HepG2 (cell line): ENCODE results near the gene ZC3H14.

Source experiments
- HDAC2 ChIP-seq: sonication (generic); formaldehyde crosslinking; IDR thresholded peaks from 2 replicates; pipeline ENCODE4 v1.4.0; 2020; ENCODE audit warnings: missing genetic modification reagents
- MEF2D ChIP-seq: sonication (generic); formaldehyde crosslinking; IDR thresholded peaks from 2 replicates; pipeline ENCODE4 v1.5.1; 2020; ENCODE audit warnings: mild to moderate bottlenecking, missing genetic modification reagents
- POLR2A ChIP-seq, 2 experiments: IDR thresholded peaks; 2 replicates each; pipeline ENCODE4 v1.6.1; 2011; ENCODE audit warnings: low read depth in 2 of 2, low read length in 2 of 2, mild to moderate bottlenecking in 1 of 2, moderate library complexity in 1 of 2; ENCODE audit not compliant: insufficient read depth in 1 of 2
- TF ChIP-seq, protein P1 (sequence below): sonication (generic); formaldehyde crosslinking; IDR thresholded peaks from 2 replicates; pipeline ENCODE4 v1.4.0; 2020; ENCODE audit warnings: mild to moderate bottlenecking, missing genetic modification reagents

DNA sequence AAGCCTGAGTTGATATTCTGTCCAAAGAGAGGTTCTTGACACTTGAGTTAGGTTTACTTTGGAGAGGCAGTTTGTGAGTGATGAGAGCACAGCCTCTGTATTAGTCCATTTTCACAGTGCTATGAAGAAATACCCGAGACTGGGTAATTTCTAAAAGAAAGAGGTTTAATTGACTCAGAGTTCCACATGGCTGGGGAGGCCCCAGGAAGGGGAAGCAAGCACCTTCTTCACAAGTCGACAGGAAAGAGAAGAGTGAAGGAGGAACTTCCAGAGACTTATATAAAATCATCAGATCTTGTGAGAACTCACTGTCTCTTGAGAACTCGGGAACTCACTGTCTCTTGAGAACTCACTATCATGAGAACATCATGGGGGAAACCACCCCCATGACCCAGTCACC lies 5.4 kb downstream of the ZC3H14 start:
- no peak for TF ChIP-seq MEF2D (CRISPR knock-in tag)
- TF ChIP-seq HDAC2 (CRISPR knock-in tag), result no peak
- TF ChIP-seq, protein P1, sequence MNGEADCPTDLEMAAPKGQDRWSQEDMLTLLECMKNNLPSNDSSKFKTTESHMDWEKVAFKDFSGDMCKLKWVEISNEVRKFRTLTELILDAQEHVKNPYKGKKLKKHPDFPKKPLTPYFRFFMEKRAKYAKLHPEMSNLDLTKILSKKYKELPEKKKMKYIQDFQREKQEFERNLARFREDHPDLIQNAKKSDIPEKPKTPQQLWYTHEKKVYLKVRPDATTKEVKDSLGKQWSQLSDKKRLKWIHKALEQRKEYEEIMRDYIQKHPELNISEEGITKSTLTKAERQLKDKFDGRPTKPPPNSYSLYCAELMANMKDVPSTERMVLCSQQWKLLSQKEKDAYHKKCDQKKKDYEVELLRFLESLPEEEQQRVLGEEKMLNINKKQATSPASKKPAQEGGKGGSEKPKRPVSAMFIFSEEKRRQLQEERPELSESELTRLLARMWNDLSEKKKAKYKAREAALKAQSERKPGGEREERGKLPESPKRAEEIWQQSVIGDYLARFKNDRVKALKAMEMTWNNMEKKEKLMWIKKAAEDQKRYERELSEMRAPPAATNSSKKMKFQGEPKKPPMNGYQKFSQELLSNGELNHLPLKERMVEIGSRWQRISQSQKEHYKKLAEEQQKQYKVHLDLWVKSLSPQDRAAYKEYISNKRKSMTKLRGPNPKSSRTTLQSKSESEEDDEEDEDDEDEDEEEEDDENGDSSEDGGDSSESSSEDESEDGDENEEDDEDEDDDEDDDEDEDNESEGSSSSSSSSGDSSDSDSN (CRISPR knock-in tag), result no peak
- no peak for TF ChIP-seq POLR2A (IDR thresholded peaks at IDR 0.05; ENCODE audit: insufficient read depth in 1 of 2, low read depth in 2 of 2, low read length in 2 of 2)
